Effector memory CD8-positive, alpha-beta T cell (primary cell): ENCODE data around the gene CCDC152.
"Not testable (repeated sequence)": the region's sequence is repeated elsewhere in the genome, so short reads cannot be mapped to it uniquely, and the experiment has no call there.

Experiments
- ATAC-seq: fragments of 150-1000 bp; cut with Tn5 transposase; replicated peaks from 2 replicates; pipeline ENCODE4 v1.10.0; 2021; ENCODE audit warnings: mild to moderate bottlenecking, moderate library complexity
- DNase-seq, 3 experiments: peaks; one replicate each; pipeline ENCODE4 v3.0.0; 2021
- H3K27ac Mint-ChIP-seq, 2 donors: one replicate each; pipeline ENCODE4 v1.8.0; 2022; ENCODE audit warnings: mild to moderate bottlenecking in 2 of 2, mixed read lengths in 2 of 2, moderate library complexity in 2 of 2
- H3K27me3 Mint-ChIP-seq, 2 donors: one replicate each; pipeline ENCODE4 v1.8.0; 2022; ENCODE audit warnings: mixed read lengths in 2 of 2
- H3K36me3 Mint-ChIP-seq: one replicate; pipeline ENCODE4 v1.8.0; 2022; ENCODE audit warnings: mild to moderate bottlenecking, moderate library complexity, mixed read lengths; ENCODE audit not compliant: insufficient read depth
- H3K4me1 Mint-ChIP-seq, 2 donors: one replicate each; pipeline ENCODE4 v1.8.0; 2022; ENCODE audit warnings: low read depth in 2 of 2, mixed read lengths in 2 of 2
- H3K4me3 Mint-ChIP-seq, 2 donors: one replicate each; pipeline ENCODE4 v1.8.0; 2022; ENCODE audit warnings: mild to moderate bottlenecking in 2 of 2, mixed read lengths in 2 of 2, moderate library complexity in 2 of 2
- H3K9me3 Mint-ChIP-seq, 2 donors: one replicate each; pipeline ENCODE4 v1.8.0; 2022; ENCODE audit warnings: mixed read lengths in 2 of 2

Gene CCDC152

GRCh38 chr5:42832060-42832459 is 75.4 kb downstream of the CCDC152 start:
- peaks cover 0 to 6% of the 10 kb centered on the region in 2 donors for H3K9me3 Mint-ChIP-seq
- DNase-seq: no peak

GRCh38 chr5:42836070-42836769 is 79.6 kb downstream of the CCDC152 start:
- H3K9me3 Mint-ChIP-seq: peaks cover 0 to 6% of the 10 kb centered on the region in 2 donors
- no peaks in the 10 kb centered on the region for H3K4me1 Mint-ChIP-seq
- DNase-seq: no peak
- H3K36me3 Mint-ChIP-seq: no peaks in the 10 kb centered on the region
- peaks cover 22 to 24% of the 10 kb centered on the region in 2 donors for H3K27me3 Mint-ChIP-seq
- no peak overlapping the region for H3K27ac Mint-ChIP-seq
- no peak overlapping the region for H3K4me3 Mint-ChIP-seq
- no peak for ATAC-seq

More at GRCh38 chr5:42832060-42832459, 75.4 kb downstream of the CCDC152 start:
- H3K27me3 Mint-ChIP-seq: peaks cover 27 to 31% of the 10 kb centered on the region in 2 donors
- no peak for ATAC-seq
- H3K27ac Mint-ChIP-seq: no peak overlapping the region
- no peaks in the 10 kb centered on the region for H3K36me3 Mint-ChIP-seq
- no peak overlapping the region for H3K4me3 Mint-ChIP-seq
- H3K4me1 Mint-ChIP-seq: no peaks in the 10 kb centered on the region

- DNase-seq (no peak), ATAC-seq (no peak)
- peaks cover 13 to 16% of the 10 kb centered on the region in 2 donors for H3K27me3 Mint-ChIP-seq
- no peak overlapping the region for H3K4me3 Mint-ChIP-seq
- no peaks in the 10 kb centered on the region for H3K36me3 Mint-ChIP-seq
- H3K27ac Mint-ChIP-seq: no peak overlapping the region
- H3K9me3 Mint-ChIP-seq: peaks cover 0 to 6% of the 10 kb centered on the region in 2 donors
- no peaks in the 10 kb centered on the region for H3K4me1 Mint-ChIP-seq
These were observed 81.0 kb downstream of the CCDC152 start for GRCh38 chr5:42837601-42838000.

DNA sequence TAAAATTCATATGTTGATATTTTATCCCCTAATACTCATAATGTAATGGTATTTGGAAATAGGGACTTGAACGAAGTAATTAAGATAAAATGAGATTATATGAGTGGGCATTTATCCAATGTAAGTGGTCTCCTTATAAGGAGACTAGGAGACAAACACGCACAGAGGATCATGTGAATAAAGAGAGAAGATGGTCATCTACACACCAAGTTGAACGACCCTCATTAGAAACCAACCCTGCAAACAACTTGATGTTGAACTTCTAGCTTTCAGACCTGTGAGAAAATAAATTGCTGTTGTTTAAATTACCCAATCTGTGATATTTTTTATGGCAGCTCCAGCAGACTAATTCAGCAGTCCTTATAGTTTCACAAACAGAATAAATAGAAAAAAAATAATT is 82.6 kb downstream of the CCDC152 start:
- Mint-ChIP-seq H3K27me3 (peaks cover 0 to 5% of the 10 kb centered on the region in 2 donors), H3K36me3 (no peaks in the 10 kb centered on the region)

DNA sequence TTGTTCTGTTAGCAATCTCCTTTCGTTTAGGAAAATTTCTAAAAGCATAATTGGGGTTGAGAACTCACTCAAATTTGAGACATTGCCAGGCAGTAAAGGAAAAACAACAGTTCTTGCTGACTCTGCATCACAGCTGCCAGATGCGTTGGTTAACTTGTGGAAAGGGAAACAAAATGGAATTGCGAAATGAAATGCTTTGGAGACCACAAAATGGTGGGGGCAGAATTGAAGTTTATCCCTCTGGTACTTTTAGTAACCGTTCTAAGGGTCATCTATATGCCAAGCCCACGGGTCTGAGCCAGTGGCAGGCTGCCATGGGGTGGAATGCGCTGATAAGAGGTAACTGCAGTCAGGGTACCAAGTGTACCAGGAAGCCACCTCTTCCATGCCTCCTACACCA is 83.7 kb downstream of the CCDC152 start:
- DNase-seq (no peak), ATAC-seq (no peak)
- no peak overlapping the region for H3K27ac Mint-ChIP-seq
- no peaks in the 10 kb centered on the region for H3K27me3 Mint-ChIP-seq
- H3K4me3 Mint-ChIP-seq: no peak overlapping the region
- H3K9me3 Mint-ChIP-seq: peaks cover 0 to 4% of the 10 kb centered on the region in 2 donors
- no peaks in the 10 kb centered on the region for H3K36me3 Mint-ChIP-seq
- no peaks in the 10 kb centered on the region for H3K4me1 Mint-ChIP-seq

More for the DNA sequence above, 82.6 kb downstream of the CCDC152 start:
- no peak for ATAC-seq
- no peak overlapping the region for H3K27ac Mint-ChIP-seq
- H3K9me3 Mint-ChIP-seq: peaks cover 0 to 6% of the 10 kb centered on the region in 2 donors
- DNase-seq: no peak
- no peak overlapping the region for H3K4me3 Mint-ChIP-seq
- no peaks in the 10 kb centered on the region for H3K4me1 Mint-ChIP-seq

- H3K4me1 Mint-ChIP-seq: no peaks in the 10 kb centered on the region
- H3K36me3 Mint-ChIP-seq: no peaks in the 10 kb centered on the region
- H3K4me3 Mint-ChIP-seq: no peak overlapping the region
- no peak for DNase-seq
- ATAC-seq: no peak
- no peaks in the 10 kb centered on the region for H3K9me3 Mint-ChIP-seq
- H3K27me3 Mint-ChIP-seq: peaks cover 0 to 3% of the 10 kb centered on the region in 2 donors
- H3K27ac Mint-ChIP-seq: no peak overlapping the region
These were observed 84.4 kb downstream of the CCDC152 start for GRCh38 chr5:42840842-42841567.

- peaks cover 0 to 9% of the 10 kb centered on the region in 2 donors for H3K27me3 Mint-ChIP-seq
- ATAC-seq: no peak
- H3K4me1 Mint-ChIP-seq: no peaks in the 10 kb centered on the region
- no peak for DNase-seq
- no peak overlapping the region for H3K27ac Mint-ChIP-seq
- no peaks in the 10 kb centered on the region for H3K36me3 Mint-ChIP-seq
- no peaks in the 10 kb centered on the region for H3K9me3 Mint-ChIP-seq
- H3K4me3 Mint-ChIP-seq: no peak overlapping the region
These were observed 86.5 kb downstream of the CCDC152 start for GRCh38 chr5:42842921-42843641.

DNA sequence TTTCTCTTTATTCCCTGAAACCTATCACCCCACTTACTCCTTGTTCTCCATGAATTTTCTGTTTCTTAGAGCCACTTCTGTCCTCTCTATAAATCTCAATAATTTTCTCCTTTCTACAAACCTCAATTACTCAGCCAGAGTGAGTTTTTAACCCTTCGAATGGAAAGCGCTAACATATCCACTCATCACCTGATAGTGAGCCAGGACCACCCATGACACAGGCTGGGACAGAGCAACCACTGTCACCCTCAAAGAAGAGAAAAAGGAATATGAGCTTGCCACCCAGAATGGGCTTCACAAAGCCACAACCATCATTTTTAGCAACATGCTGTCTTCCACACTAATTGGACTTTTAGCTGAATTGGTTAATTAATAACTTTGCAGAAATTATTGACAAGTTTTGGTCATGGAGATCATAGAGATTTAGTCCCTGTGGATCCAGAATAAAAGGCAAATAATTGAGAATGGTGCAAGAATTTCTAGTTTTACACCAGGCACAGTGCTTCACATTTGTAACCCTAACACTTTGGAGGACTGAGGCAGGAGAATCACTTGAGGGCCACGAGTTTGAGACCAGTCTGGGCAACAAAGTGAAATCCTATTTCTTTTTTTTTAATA is 87.2 kb downstream of the CCDC152 start:
- Mint-ChIP-seq H3K36me3 (no peaks in the 10 kb centered on the region), H3K4me3 (no peak overlapping the region), H3K4me1 (no peaks in the 10 kb centered on the region), H3K27ac (no peak overlapping the region), H3K27me3 (peaks cover 0 to 13% of the 10 kb centered on the region in 2 donors), H3K9me3 (no peaks in the 10 kb centered on the region)
- DNase-seq (no peak), ATAC-seq (no peak)

GRCh38 chr5:42844408-42844807 is 87.8 kb downstream of the CCDC152 start:
- DNase-seq, H3K4me1 Mint-ChIP-seq, H3K27ac Mint-ChIP-seq, H3K36me3 Mint-ChIP-seq, H3K4me3 Mint-ChIP-seq, H3K9me3 Mint-ChIP-seq, ATAC-seq: not testable (repeated sequence)
- H3K27me3 Mint-ChIP-seq: peaks cover 0 to 18% of the 10 kb centered on the region in 2 donors

GRCh38 chr5:42848545-42848944 is 91.9 kb downstream of the CCDC152 start:
- no peak overlapping the region for H3K27ac Mint-ChIP-seq
- no peak for ATAC-seq
- peaks cover 0 to 18% of the 10 kb centered on the region in 2 donors for H3K27me3 Mint-ChIP-seq
- no peaks in the 10 kb centered on the region for H3K9me3 Mint-ChIP-seq
- H3K4me1 Mint-ChIP-seq: no peaks in the 10 kb centered on the region
- H3K4me3 Mint-ChIP-seq: no peak overlapping the region
- DNase-seq: no peak
- no peaks in the 10 kb centered on the region for H3K36me3 Mint-ChIP-seq

DNA sequence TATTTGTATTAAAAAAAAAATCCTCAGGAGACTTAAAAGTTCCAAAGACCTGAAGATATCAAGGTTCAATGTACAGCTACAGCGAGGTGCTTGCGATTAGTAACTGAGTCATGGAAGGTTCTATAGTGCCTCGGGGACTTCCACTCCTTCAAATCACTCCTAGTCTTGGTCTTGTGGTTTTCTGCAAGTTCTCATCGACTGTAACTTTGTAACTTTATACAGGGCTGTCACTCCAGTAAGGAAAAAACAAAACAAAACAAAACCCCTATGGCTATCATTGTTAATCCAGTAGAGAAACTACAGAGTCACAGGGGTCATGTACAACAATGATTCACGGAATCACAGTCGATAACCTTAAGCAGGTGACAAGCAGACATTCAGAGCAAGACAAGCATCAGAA is 94.9 kb downstream of the CCDC152 start:
- peaks cover 0 to 13% of the 10 kb centered on the region in 2 donors for H3K27me3 Mint-ChIP-seq
- no peak overlapping the region for H3K27ac Mint-ChIP-seq
- no peaks in the 10 kb centered on the region for H3K36me3 Mint-ChIP-seq
- H3K4me1 Mint-ChIP-seq: no peaks in the 10 kb centered on the region
- H3K4me3 Mint-ChIP-seq: no peak overlapping the region
- H3K9me3 Mint-ChIP-seq: no peaks in the 10 kb centered on the region
- ATAC-seq: no peak
- no peak for DNase-seq
